T-helper 22 cell (primary cell): ENCODE results near the gene UBE4A.

Experiments
- DNase-seq: peaks from one replicate; pipeline ENCODE4 v3.0.0-alpha.2; 2020; ENCODE audit warnings: low read depth

The UBE4A gene, protein sequence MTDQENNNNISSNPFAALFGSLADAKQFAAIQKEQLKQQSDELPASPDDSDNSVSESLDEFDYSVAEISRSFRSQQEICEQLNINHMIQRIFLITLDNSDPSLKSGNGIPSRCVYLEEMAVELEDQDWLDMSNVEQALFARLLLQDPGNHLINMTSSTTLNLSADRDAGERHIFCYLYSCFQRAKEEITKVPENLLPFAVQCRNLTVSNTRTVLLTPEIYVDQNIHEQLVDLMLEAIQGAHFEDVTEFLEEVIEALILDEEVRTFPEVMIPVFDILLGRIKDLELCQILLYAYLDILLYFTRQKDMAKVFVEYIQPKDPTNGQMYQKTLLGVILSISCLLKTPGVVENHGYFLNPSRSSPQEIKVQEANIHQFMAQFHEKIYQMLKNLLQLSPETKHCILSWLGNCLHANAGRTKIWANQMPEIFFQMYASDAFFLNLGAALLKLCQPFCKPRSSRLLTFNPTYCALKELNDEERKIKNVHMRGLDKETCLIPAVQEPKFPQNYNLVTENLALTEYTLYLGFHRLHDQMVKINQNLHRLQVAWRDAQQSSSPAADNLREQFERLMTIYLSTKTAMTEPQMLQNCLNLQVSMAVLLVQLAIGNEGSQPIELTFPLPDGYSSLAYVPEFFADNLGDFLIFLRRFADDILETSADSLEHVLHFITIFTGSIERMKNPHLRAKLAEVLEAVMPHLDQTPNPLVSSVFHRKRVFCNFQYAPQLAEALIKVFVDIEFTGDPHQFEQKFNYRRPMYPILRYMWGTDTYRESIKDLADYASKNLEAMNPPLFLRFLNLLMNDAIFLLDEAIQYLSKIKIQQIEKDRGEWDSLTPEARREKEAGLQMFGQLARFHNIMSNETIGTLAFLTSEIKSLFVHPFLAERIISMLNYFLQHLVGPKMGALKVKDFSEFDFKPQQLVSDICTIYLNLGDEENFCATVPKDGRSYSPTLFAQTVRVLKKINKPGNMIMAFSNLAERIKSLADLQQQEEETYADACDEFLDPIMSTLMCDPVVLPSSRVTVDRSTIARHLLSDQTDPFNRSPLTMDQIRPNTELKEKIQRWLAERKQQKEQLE

DNA sequence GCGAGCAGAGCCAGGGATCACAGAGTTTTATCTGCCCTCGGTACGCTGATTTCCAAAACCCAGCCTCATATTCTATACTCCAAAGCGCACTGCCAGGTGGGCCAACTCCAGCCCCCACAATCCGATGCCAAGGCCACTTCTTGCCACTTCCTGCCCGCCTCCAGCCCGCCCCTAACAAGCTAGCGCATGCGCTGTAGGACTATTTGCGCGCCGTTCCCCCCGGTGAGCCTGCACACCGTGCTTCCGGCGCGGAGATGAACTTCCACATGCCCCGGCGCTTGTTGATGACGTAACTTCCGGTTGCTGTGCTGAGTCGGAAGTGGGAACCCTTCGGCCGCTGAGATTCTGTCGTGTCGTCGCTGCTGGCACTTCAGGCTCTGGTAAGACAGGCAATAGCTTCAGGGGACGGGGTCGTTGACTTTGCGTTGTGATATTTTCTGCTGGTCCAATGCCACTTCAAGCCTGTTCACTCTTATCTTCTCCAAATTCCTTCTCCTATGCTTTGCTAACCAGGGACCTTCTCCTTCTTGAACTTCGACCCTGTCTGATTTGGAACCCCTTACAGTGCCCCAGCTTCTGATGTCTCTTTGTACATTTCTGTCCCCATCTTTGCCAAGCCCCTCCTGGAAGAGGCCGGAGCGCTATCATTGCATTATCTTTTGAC lies at the start of gene UBE4A:
TSS of gene UBE4A (plus strand) at position 306 of the 664 bp plus-strand sequence. CDS start 5,481 bp downstream, outside the sequence.
- peak; percentile 91 for DNase-seq

DNA sequence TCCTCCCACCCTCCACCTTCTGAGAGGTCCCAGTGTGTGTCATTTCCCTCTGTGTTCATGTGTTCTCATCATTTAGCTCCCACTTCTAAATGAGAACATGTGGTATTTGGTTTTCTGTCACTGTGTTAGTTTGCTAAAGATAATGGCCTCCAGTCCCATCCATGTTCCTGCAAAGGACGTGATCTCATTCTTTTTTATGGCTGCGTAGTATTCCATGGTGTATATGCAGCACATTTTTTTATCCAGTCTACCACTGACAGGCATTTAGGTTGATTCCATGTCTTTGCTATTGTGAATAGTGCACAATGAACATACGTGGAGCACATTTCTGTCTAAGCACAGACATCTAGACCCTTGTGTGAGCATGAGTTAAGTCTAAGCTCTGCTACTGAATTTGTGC lies 49.1 kb upstream of the UBE4A start:
- DNase-seq: no peak

DNA sequence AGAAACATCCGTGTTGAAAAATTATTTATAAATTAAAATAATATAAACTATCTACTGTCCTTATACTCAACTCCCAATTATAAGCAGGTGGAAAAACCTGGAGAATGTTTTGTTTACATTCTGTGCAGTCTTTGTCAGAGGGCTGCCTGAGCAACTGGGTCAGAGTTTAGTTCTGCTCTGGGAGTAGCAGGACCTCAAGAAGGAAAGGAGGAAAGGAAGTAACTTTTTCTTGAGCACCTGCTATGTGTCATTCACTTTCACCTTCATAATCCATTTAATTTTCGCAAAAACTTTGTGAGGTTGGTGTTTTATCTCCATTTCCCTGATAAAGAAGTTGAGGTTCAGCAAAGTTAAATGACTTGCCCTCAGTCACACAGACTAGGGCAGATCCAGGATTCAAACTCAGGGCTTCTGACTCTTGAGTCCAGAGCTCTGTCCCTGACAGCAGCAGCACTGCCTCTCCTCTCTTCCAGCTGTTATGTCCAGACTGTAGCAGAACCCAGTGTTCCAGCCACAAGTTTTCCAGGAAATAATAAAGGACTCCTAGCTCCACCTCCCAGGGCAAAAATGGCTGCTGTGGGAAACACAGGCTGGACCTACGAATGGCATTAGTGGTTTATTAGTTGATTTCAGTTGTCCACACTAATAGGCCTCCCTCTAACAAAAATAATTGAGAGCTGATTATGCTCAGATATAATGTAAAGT lies 48.5 kb upstream of the UBE4A start:
- DNase-seq: no peak

DNA sequence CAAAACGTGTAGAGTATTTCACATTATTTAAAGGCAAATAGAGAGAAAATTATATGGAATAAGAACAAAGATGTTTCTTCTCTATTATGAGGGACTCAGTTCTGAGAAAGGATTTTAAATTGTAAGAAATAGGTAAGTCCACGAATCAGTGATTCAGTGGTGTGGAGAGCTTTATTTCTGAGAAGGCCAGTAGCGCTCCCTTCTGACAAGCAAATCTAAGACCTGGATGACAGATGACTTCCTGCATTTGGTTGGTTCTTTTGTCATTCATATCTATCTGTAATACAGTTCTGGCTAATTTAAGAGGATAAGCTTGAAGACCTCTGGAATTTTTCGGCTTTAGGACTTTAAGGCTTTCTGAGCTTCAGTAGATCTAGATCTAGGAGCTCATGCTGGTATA lies 47.9 kb upstream of the UBE4A start:
- no peak for DNase-seq

DNA sequence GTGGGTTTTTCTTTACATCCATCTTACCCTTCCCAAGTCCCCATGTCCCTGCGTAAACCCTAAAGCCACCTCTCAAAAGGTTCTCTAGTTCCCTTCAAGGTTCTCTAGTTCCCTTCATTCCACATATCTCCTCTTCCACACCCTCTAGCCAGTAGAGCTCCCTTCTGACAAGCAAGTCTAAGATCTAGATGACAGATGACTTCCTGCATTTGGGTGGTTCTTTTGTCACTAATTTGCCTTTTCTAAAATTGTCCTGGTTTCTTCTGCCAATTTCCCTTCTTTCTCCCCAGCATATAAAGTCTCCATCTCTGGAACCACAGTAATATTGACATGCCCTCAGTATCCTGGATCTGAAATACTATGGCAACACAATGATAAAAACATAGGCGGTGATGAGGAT lies 47.1 kb upstream of the UBE4A start:
- no peak for DNase-seq

DNA sequence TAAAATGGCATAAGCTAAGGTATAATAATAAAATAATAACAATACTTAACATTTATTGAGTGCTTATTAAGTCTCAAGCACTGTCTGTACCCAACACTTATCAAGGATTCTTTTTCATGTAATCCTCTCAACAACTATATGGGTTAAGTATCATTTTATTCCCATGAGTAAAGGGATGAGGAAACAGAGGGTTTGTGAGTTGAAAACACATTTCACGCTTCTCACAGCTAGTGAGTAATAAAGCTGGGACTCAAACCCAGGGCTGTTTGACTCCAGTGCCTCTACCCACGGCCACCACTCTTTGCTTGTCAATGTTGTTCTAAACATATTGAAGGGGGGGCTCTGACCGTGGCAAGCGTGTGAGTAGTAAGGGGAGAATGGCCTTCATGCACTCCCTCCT lies 46.2 kb upstream of the UBE4A start:
- no peak for DNase-seq

DNA sequence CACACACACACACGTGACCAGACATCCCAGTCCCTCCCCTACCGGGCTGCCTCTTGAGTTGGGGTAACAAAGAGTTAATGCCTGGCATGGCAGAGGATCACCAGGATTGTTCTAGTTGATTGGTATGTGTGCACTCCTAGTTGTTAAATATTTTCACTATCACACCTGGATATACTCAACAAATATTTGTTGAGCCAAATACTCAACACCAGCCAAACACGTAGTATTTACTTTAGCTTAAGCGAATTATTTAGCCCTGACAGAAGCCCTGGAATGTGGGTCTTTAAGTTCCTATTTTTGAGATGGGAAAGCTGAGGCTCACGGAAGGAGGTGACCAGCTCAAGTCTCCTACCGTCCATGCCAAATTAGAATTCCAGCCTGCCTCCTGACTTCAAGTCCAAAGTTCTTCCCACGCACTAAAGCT lies 44.4 kb upstream of the UBE4A start:
- no peak for DNase-seq

DNA sequence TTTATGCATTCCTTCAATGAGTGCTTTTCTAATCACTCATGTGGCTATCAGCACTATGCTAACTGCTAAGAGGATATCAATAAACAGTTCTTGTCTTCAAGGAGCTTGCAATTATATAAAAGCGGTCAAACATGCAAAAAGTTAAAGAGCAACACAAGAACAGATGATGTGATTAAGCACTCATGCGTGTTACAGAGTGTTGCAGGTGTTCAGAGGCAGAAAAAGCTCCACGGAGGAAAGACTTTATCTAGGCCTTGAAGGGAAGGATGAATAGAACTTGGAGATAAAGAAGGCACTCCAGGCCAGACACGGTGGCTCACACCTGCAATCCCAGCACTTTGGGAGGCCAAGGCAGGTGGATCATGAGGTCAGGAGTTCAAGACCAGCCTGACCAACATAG lies 41.3 kb upstream of the UBE4A start:
- DNase-seq: no peak

DNA sequence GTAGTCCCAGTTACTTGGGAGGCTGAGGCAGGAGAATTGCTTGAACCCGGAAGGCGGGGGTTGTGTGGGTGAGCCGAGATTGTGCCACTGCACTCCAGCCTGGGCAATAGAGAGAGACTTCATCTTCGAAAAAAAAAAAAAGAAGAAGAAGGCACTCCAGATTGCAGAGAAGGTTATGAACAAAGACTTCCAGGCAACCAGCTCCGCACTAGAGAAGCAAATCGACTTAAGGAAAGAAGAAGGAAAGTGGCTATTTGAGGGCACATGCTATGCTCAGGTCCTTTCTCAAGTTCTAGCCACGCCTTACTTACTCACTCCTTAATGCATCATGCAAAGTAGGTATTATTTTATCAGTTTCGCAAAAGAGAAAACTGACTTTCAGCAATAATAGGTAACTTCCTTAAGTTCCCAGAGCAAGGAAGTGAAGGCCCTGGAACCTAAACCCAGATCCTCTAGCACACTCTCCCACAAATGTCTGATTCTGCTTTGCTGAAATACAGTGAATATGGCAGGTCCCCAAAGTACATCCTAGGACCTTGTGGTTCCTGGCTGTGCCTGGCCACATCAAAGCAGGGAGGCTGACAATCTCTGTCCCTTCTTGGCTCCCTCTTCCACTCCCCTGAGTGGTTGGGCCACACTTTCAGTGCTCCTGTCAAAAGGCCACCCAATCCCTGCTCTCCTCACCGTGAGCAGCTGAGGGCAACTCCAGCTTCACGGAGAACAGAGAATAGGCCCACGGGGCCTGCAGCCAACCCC lies 40.6 kb upstream of the UBE4A start:
- no peak for DNase-seq

DNA sequence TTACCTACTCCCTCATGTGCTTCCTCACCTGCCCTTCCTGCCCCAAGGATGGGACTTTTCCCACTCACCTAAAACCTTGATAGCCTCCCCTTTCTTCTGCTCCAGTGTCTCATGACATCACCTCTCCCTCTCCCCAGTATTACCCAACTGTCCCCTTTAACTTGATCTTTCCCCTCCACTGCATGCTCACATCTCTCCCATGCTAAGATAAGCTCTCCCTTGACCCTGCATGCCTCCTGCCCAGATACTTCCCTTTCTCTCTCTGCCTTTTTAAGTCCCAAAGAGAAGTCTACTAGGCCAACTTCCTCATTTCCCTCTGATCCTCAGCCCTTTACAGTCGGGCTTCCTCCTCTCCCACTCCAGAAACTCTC lies 40.1 kb upstream of the UBE4A start:
- DNase-seq: no peak

DNA sequence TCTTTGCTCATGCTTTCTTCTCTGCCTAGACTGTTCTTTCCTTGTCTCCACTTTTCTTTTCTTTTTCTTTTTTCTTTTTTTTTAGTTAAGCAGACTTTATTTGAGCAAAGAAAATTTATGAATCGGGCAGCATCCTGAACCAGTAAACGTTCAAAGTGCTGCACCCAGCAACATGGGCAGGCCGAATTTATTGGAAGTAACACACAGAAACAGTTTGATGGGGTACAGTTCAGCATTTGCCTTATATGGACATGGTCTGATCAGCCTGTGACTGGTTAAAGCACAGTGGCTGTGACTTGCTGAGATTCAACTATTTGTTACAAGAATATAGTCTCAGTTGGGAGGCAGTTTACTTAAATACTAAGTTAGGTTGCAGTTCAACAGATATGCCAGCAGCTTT lies 38.9 kb upstream of the UBE4A start:
- no peak for DNase-seq

DNA sequence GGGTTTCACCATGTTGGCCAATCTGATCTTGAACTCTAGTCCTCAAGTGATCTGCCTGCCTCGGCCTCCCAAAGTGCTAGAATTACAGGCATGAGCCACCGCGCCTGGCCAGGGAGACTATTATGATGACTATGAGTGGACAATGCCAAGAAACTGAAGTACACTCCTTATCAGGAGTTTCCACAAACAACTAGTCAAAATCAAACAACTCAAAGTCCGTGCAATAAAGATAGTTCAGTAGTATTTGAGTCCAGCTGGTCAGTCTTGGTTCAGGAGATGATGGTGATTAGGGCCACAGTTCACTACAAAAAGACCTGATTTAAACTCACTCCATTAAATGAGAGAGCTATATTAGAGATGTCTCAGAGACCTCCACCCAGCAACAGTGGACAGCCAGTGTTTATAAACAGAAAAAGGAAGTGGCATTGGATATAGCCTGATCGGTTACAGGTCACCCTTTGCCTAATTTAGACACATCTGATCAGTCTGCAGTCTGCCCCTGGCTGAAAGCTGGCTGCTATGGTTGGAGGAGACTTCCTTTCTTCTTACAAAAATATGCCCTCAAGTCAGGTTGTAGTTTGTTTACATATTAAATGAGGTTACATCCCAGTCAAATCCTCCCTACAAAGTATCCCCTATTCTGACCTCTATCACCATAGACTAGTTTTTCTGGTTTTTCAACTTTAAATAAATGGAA lies 37.9 kb upstream of the UBE4A start:
- DNase-seq: no peak

DNA sequence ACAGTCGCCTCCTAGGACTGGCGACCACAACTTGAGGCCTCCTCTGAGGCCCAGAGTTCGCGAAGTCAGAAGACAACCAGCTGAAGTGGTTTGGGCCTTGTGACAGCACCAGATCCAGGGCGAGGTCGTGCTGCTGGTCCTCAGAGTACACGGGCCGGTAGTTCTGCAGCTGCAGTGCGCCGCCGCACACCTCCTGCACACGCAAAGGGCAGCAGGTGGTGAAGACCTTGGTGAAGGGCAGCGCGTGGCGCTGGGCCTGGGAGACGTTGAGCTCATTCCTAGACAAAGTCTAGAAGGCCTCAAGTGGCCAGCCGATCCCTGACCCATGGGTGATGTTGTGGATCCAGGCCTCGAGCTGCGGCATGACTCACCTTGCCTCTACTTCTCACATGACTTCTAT lies 36.7 kb upstream of the UBE4A start:
- no peak for DNase-seq

DNA sequence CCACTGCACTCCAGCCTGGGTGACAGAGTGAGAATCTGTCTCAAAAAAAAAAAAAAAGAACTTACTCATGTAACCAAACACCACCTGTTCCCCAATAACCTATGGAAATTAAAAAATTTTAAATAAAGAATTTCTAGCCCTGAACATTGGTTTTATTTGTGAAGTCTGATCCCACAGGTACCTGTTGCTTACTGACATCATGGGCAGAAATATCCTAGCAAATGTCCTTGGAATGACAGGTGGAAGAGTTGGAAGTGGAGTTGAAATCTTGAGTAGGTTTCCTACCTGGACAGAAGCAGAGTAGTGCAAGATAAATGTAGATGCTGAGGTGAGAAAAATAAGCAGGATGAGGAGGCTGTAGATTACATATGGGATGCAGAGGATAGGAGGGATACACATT lies 34.1 kb upstream of the UBE4A start:
- DNase-seq: no peak

DNA sequence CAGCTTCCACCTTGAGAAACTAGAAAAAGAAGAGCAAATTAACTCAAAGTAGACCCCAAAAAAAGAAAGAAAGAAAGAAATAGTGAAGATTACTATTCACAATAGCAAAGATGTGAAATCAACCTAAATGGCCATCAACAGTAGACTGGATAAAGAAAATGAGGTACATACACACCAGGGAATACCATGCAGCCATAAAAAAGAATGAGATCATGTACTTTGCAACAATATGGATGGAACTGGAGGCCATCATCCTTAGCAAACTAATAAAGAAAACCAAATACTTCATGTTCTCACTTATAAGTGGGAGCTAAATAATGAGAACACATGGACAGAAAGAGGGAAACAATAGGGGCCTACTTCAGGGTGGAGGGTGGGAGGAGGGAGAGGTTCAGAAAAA lies 30.7 kb upstream of the UBE4A start:
- no peak for DNase-seq

DNA sequence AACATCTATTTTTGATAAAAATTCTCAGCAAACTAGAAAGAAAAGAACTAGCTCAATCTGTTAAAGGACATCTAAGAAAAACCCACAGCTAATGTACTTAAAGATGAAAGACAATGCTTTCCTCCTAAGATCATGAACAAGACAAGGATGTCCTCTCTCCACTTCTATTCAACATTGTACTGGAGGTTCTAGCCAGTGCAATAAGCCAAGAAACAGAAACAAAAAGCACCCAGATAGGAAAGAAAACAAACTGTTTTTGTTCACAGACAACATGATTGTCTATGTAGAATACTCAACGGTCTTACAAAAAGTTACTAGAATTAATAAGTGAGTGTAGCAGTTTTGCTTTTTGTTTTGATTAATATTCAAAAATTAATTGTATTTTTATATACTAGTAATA lies 24.7 kb upstream of the UBE4A start:
- DNase-seq: no peak

DNA sequence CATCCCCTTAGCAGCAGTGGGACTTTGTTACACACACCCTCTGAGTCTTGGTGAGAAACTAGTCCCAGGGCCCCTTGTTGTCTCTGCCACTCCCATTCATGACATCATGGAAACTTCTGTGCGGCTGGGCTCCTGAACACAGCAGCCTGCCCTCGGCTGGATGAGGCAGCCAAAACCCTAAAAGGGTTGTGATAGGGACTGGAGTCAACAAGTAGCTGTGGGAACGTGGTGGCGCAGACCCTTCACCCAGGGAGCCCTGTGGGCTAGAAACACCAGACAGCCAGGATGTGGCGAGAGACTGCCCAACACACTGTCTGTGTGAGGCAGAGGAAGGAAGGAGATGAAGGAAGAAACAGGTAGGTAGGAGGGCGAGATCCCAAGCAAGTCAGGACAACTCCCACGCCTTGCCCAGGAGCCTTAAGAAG lies 20.8 kb upstream of the UBE4A start:
- DNase-seq: peak; percentile 87

DNA sequence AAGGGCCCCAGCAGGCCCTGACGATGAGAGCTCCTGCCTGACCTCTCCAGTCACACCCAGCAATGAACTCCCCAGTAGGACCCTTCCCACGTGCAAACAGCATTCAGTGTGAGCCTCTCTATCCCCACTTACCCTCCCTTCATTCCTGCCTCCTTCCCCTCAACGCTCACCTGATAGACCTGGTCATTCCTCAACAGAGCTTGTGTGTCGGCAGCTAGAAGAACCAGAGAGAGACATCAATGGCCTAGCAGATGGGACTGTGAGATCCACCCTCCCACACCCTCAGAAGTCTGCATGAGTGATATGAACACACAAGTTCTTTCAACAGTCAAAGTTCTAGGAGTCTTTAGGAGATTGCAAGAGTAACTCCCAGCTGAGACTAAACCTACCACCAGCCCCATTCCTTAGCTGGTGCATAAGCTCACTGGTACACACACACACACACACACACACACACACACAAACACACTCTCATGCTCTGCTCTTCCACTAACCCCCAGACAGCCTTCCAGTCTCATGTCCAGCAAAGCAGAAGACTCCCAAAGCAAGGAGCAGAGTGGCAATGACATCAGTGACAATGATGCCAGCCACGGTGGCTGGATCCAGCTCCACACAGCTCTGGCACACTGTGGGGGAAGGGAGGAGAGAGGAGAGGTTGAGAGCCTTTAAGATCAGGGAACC lies 20.0 kb upstream of the UBE4A start:
- no peak for DNase-seq

DNA sequence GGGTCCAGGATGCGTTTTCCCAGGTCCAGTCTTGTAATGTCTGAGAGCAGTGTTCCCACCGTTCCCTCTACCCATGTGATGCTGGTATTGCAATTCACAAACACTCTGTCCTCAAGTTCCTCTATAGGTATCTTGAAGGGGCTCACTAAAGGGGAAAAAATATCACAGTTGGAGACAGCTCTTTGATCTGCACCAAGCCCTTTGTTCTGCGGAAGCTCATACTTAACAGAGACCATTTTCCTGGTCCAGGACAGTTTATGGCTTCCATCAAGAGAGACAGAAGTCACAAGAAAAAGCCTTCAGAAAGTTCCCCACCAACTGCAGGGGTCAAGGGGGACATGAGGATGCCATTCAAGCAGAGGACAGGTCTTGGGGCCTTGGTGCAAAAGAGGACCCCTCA lies 19.0 kb upstream of the UBE4A start:
- no peak for DNase-seq

DNA sequence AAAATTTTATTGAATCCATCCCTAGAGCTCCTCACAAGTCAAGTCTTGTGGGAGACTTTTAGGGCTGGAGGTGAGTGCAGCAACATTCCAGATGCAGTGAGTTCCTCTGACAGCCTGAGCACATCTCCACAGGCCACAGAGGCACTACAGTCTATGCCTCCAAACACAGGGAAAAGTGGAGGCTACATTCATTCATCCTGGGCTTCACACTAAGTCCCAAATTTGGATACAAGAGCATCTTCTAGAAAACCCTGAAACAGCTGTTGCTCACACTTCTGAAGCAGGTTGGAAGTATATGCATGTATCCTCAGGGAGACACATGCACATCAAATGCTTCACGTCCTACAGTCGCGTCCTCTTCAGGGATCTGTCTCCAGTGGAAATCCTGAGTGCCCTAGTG lies 18.1 kb upstream of the UBE4A start:
- DNase-seq: no peak
